Stimulated activated CD8-positive, alpha-beta memory T cell treated with anti-CD3 and anti-CD28 coated beads, Interleukin-12 subunit alpha, Interleukin-12 subunit beta, amount 100 ng/mL, for 1 hour (primary cell): ENCODE measurements around the gene RALGDS.
"Not testable (repeated sequence)": the region's sequence is repeated elsewhere in the genome, so short reads cannot be mapped to it uniquely, and the experiment has no call there.

Experiments
- DNase-seq: peaks from one replicate; pipeline ENCODE4 v3.0.0-alpha.2; 2020; ENCODE audit warnings: low read depth

Gene RALGDS

GRCh38 chr9:133088146-133088750, 32.8 kb downstream of the RALGDS start:
- DNase-seq = no peak

GRCh38 chr9:133087429-133088145, 33.5 kb downstream of the RALGDS start:
- no peak for DNase-seq

- DNase-seq = no peak
Observed at GRCh38 chr9:133086894-133087293, 34.1 kb downstream of the RALGDS start.

- DNase-seq = not testable (repeated sequence)
Observed at GRCh38 chr9:133086212-133086860, 34.7 kb downstream of the RALGDS start.

GRCh38 chr9:133083688-133084087, 37.4 kb downstream of the RALGDS start:
- DNase-seq = not testable (repeated sequence)

GRCh38 chr9:133081957-133082644, 38.9 kb downstream of the RALGDS start:
- not testable (repeated sequence) for DNase-seq

- DNase-seq = not testable (repeated sequence)
Observed at GRCh38 chr9:133080786-133081779, 40.0 kb downstream of the RALGDS start.

- no peak for DNase-seq
Observed at GRCh38 chr9:133080161-133080560, 40.9 kb downstream of the RALGDS start.

- DNase-seq = no peak
Observed at GRCh38 chr9:133078486-133078885, 42.6 kb downstream of the RALGDS start.

GRCh38 chr9:133076691-133077090, 44.3 kb downstream of the RALGDS start:
- DNase-seq = no peak

GRCh38 chr9:133075925-133076630, 45.0 kb downstream of the RALGDS start:
- no peak for DNase-seq

GRCh38 chr9:133074111-133074651, 46.9 kb downstream of the RALGDS start:
- DNase-seq = no peak

- DNase-seq = no peak
Observed at GRCh38 chr9:133073086-133074014, 47.7 kb downstream of the RALGDS start.

GRCh38 chr9:133072210-133072609, 48.8 kb downstream of the RALGDS start:
- DNase-seq = not testable (repeated sequence)

- DNase-seq = no peak
Observed at GRCh38 chr9:133071484-133072150, 49.4 kb downstream of the RALGDS start.

GRCh38 chr9:133070985-133071384, 50.1 kb downstream of the RALGDS start:
- not testable (repeated sequence) for DNase-seq

- not testable (repeated sequence) for DNase-seq
Observed at GRCh38 chr9:133070500-133070961, 50.5 kb downstream of the RALGDS start.

GRCh38 chr9:133068431-133068830, 52.6 kb downstream of the RALGDS start:
- not testable (repeated sequence) for DNase-seq

GRCh38 chr9:133067813-133068212, 53.2 kb downstream of the RALGDS start:
- no peak for DNase-seq
